ENCODE results near the gene ALDH18A1.

- TF ChIP-seq POLR2A (IDR thresholded peaks at IDR 0.05; ENCODE audit: low read depth, low read length) (no peak), POLR2AphosphoS5 (IDR thresholded peaks at IDR 0.05; ENCODE audit: low read depth, low read length) (no peak)
Measured at GRCh38 chr10:95635319-95635733, 21.2 kb downstream of the ALDH18A1 start.
